Activated T-helper 9 cell treated with anti-CD3 and anti-CD28 coated beads, Interleukin-2, amount 50 U/mL, for 16 hours (primary cell): ENCODE measurements around the gene LRRC17.

Experiments
- DNase-seq: peaks from one replicate; pipeline ENCODE4 v3.0.0-alpha.2; 2020; ENCODE audit warnings: low read depth

The LRRC17 gene

DNA sequence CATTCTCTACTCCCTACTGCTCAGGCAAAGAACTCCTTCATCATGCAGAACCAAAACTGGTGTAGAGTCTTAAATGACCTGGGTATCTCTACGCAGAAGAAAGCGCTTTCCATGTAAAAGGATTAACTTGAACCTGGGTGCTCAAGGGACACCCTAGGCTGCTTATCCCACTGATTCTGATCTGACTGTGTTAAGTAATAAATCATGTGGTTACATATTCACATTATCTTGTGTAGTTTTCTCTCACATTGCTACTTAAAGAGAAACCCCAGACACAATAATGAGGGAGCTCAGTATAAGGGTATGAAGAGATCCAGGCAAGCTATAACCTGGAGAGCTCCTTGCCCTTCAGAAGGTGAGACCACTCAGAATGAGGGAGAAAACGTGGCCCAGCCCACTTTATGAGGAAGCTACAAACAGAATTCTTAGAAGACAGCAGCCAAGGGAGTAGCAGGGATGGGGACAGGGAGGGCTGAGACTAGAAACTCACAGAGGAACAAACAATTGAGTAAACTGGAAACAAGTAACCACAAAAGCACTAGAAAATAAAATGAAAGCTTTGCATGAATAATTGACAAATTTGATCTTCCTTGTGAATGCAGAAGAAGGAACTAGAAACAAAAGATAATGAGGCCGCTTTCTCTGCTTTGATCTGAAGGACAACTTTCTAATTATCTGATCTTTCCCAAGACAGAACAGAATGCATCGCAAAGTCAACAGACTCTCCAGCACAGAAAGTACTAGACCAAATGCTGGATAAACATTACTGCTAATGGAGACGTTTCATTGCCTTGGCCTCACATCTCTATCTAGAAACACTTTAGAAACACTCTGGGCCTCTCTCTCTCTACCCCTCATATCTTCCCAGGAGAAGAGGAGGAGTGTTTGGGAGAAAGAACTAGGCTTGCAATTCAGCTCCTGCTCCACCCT is 76.1 kb downstream of the LRRC17 start:
- DNase-seq: no peak

DNA sequence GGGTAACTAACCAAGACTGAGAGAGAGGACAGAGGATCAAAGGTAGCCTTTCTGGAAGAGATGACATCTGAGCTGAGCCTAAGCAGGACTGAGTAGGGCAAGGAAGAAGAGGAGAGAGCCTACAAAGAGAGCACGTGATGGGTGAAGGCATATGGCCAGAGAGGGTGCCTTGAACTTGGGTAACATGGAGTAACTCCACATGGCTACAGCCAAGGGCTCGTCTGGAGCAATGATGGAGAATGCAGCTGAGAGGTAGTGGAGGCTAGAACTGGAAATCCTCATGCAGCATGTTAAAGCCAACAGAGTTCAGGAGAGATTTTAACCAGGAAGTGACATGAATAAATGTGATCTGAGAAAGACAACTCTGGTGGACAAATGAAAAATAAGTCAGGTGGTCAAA is 77.8 kb downstream of the LRRC17 start:
- DNase-seq: no peak

DNA sequence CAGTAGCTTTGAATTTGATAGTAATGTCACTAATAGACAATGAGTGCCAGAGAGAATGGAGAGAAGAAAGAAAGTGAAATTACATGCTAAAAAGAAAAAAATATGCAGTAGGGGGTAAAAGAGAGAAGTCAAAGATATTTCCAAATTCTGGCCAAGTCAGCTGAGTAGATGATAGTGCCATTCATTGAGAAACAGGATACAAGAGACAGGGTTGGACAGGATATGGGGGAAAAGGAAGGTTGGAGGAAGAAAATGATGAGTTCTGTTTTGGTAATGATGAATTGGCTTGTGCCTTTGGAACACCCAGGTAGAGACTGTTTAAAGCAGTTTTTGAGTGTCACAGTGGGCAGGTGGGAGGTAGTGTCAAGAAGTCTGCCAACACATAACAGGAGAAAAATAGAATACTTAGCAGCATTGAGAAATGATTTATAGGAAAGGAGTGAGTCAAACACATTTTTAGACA is 78.3 kb downstream of the LRRC17 start:
- no peak for DNase-seq

DNA sequence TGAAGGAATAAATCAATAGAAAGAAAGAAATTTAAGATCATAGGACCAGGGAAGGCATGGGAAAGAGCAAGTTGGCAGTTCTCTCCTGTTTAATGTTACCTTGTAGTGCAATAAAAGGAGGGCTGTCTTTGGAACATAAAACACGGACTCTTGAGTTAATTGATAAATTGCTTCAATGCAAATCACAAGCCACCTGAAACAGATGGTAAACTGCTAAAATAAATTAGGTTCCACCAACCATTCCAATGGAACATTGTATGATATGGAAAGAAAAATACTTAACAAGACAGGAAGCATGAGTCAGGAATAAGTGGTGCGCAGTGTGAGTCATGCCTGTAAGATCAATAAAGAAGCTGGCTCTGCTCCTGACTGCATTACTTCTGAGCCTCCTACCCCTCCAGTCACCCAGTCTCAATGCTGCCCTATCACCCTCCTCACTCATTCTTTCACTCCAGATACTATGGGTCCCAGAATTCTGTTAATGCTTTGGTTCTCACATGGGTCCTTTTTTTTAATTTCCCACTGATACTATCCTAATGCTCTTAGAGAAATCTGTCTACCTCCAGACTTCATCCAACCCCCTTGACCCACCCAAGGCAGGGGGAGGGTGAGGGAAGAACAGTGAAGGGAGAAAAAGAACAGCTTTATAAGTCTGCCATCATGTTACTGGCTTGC is 78.9 kb downstream of the LRRC17 start:
- DNase-seq: no peak

DNA sequence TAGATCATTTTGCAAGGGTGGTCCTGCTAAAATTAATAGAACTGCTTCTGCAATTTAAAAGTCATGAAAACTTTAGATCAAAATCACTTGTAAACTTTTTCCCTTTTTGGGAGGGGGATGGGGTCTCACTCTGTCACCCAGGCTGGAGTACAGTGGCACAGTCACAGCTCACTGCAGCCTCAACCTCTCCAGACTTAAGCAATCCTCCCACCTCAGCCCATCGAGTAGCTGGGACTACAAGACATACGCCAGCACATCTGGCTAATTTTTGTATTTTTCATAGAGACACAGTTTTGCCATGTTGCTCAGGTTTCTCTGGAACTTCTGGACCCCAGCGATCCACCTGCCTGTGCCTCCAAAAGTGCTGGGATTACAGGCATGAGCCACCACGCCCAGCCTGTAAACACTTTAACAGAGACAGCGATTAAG is 79.7 kb downstream of the LRRC17 start:
- no peak for DNase-seq

DNA sequence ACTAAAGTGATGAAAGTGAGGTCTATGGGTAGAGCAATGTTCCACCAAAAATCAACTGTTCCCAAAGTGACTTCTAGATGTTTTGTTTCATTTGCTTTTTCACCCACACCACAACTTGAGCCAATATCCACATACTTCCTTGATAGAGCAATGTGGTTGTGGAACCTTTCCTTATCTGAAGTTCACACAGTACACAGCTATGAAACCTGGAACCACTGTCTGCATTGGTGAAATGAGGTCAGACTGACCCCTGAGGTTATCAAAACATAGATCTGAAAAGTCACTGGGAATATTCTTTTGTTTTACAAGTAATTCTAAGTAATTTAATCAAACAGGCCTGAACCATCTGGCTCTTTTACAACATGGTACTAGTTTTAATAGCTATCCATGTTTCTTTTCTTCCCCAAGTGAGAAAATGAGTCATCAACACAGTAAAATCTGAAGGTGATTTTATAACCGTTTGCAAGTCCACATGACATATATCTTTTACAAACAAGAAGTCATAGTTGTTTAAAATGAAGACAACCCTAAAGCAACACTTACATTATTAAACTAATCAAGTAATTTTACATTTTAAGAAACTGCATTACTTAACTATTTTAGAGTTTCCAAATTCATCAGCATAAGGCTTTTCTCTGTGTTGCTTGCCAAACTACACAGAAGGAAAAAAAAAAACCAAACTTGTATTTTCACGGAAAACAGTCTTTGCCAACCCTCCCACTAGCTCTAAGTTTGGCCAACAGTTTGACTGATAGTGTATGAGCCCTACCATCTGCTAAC is 80.3 kb downstream of the LRRC17 start:
- DNase-seq: no peak

DNA sequence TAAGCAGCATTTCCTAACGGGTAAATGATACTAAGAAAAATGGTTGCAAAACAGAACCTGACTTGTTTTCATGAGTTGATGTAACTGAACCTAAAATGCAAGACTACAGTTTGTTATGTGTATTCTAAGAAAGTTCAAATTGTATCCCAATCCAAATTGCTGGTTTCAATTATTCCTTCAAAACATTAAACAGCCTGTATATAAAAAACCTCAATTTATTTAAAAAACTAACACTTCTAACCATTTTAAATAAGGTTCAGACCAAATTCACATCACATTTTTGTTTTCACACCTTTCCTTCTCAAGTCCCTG is 80.9 kb downstream of the LRRC17 start:
- no peak for DNase-seq

DNA sequence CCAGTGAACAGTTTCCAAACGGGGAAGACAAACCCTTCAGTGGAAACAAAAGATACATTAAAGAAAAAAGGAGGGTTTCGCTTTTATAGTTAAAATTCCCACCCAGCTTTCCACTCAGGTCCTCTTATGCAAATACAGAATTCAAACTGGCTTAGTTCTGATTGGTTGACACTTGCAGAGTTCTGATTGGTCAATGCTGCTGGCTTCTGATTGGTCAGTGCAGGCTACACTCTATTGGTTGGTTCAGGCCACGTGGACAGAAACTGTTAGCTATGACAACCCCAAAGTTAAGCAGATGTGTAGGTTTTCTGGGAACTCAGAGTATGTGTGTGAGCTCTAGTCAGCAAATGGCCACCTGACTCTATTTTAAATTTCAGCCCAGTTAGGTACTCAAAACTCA is 81.8 kb downstream of the LRRC17 start:
- DNase-seq: no peak
